ENCODE measurements around the gene LRP1B. TPM values are rescaled to one million over a fixed set of nuclear protein-coding genes. Genes with fewer than 3 reads are reported as not detected.

LRP1B gene
- total RNA-seq, 1 experiment from 2014 or later = 0.21 TPM

GRCh38 chr2:140596447-140596846 lies 1534.4 kb downstream of the LRP1B start:
- no peaks in the 10 kb centered on the region for H3K27me3 Mint-ChIP-seq (ENCODE audit: unreplicated experiment)
- no peak for TF ChIP-seq CTCF (IDR thresholded peaks at IDR 0.05; ENCODE audit: unreplicated experiment)
- CTCF ChIA-PET = interaction anchor here (0.6 to 0.8 kb wide), 2 partner anchors 48 to 125 kb away, joined by 3 read pairs; no protein-coding TSS in a partner anchor
- intact Hi-C loops (cut with micrococcal nuclease; ENCODE audit: unreplicated experiment) = no loop called here
- no peaks in the 10 kb centered on the region for H3K9me3 Mint-ChIP-seq (ENCODE audit: low read depth, unreplicated experiment)
- H3K27ac Mint-ChIP-seq (ENCODE audit: unreplicated experiment) = peak overlapping the region; percentile 79
- peak; percentile 37 for DNase-seq
- peaks cover 9% of the 10 kb centered on the region for H3K4me1 Mint-ChIP-seq (ENCODE audit: low read depth, unreplicated experiment)
- H3K36me3 Mint-ChIP-seq (ENCODE audit: insufficient read depth, unreplicated experiment) = no peaks in the 10 kb centered on the region
- peak overlapping the region; percentile 12 for H3K4me3 Mint-ChIP-seq (ENCODE audit: low read depth, unreplicated experiment)
- no TSS peak for BruUV-seq (replicated peaks)

- BruUV-seq (replicated peaks) = no TSS peak
- DNase-seq = no peak
- CTCF ChIA-PET = no interaction called here
- H3K4me1 Mint-ChIP-seq (ENCODE audit: low read depth, unreplicated experiment) = peaks cover 9% of the 10 kb centered on the region
- no peaks in the 10 kb centered on the region for H3K9me3 Mint-ChIP-seq (ENCODE audit: low read depth, unreplicated experiment)
- no peak for TF ChIP-seq CTCF (IDR thresholded peaks at IDR 0.05; ENCODE audit: unreplicated experiment)
- H3K27me3 Mint-ChIP-seq (ENCODE audit: unreplicated experiment) = no peaks in the 10 kb centered on the region
- no peaks in the 10 kb centered on the region for H3K36me3 Mint-ChIP-seq (ENCODE audit: insufficient read depth, unreplicated experiment)
- H3K4me3 Mint-ChIP-seq (ENCODE audit: low read depth, unreplicated experiment) = no peak overlapping the region
- no peak overlapping the region for H3K27ac Mint-ChIP-seq (ENCODE audit: unreplicated experiment)
- intact Hi-C loops (cut with micrococcal nuclease; ENCODE audit: unreplicated experiment) = no loop called here
Measured at GRCh38 chr2:140595107-140595506, 1535.7 kb downstream of the LRP1B start.

GRCh38 chr2:140593132-140593531 lies 1537.7 kb downstream of the LRP1B start:
- intact Hi-C loops (cut with micrococcal nuclease; ENCODE audit: unreplicated experiment) = no loop called here
- TF ChIP-seq CTCF (IDR thresholded peaks at IDR 0.05; ENCODE audit: unreplicated experiment) = no peak
- no TSS peak for BruUV-seq (replicated peaks)
- H3K9me3 Mint-ChIP-seq (ENCODE audit: low read depth, unreplicated experiment) = no peaks in the 10 kb centered on the region
- no peak overlapping the region for H3K4me3 Mint-ChIP-seq (ENCODE audit: low read depth, unreplicated experiment)
- CTCF ChIA-PET = no interaction called here
- H3K36me3 Mint-ChIP-seq (ENCODE audit: insufficient read depth, unreplicated experiment) = no peaks in the 10 kb centered on the region
- H3K27me3 Mint-ChIP-seq (ENCODE audit: unreplicated experiment) = no peaks in the 10 kb centered on the region
- no peak overlapping the region for H3K27ac Mint-ChIP-seq (ENCODE audit: unreplicated experiment)
- DNase-seq = no peak
- H3K4me1 Mint-ChIP-seq (ENCODE audit: low read depth, unreplicated experiment) = peaks cover 18% of the 10 kb centered on the region

- no peak for TF ChIP-seq CTCF (IDR thresholded peaks at IDR 0.05; ENCODE audit: unreplicated experiment)
- peaks cover 18% of the 10 kb centered on the region for H3K4me1 Mint-ChIP-seq (ENCODE audit: low read depth, unreplicated experiment)
- no peaks in the 10 kb centered on the region for H3K27me3 Mint-ChIP-seq (ENCODE audit: unreplicated experiment)
- H3K4me3 Mint-ChIP-seq (ENCODE audit: low read depth, unreplicated experiment) = no peak overlapping the region
- DNase-seq = no peak
- CTCF ChIA-PET = no interaction called here
- intact Hi-C loops (cut with micrococcal nuclease; ENCODE audit: unreplicated experiment) = loop anchor here (5.0 kb wide), 3 partner anchors 108 to 273 kb away; no protein-coding TSS in a partner anchor
- H3K9me3 Mint-ChIP-seq (ENCODE audit: low read depth, unreplicated experiment) = no peaks in the 10 kb centered on the region
- no TSS peak for BruUV-seq (replicated peaks)
- H3K27ac Mint-ChIP-seq (ENCODE audit: unreplicated experiment) = peak overlapping the region; percentile 26
- no peaks in the 10 kb centered on the region for H3K36me3 Mint-ChIP-seq (ENCODE audit: insufficient read depth, unreplicated experiment)
Measured at GRCh38 chr2:140589696-140590095, 1541.1 kb downstream of the LRP1B start.
